Activated gamma-delta T cell treated with anti-CD3 and anti-CD28 coated beads, Interleukin-2, amount 50 U/mL, for 16 hours (primary cell): ENCODE results near the gene SPDYE17.
"Not testable (repeated sequence)": the region's sequence is repeated elsewhere in the genome, so short reads cannot be mapped to it uniquely, and the experiment has no call there.

ENCODE experiments used
- DNase-seq: peaks from one replicate; pipeline ENCODE4 v3.0.0-alpha.2; 2020; ENCODE audit warnings: low read depth

Gene SPDYE17

GRCh38 chr7:76972391-76972790 lies 59.8 kb downstream of the SPDYE17 start:
- not testable (repeated sequence) for DNase-seq
